GM21381 (cell line): ENCODE data around the gene CPHXL2.

Source experiments
- ATAC-seq: cut with Tn5 transposase; IDR thresholded peaks from one replicate; pipeline ENCODE4 v1.9.1; 2021; ENCODE audit warnings: mild to moderate bottlenecking, moderate library complexity; ENCODE audit not compliant: unreplicated experiment

CPHXL2 gene

GRCh38 chr16:75676909-75677308 is at the start of gene CPHXL2:
Gene CPHXL2, minus strand, starts transcription at chr16:75677009. Its CDS starts 10 bp downstream, at chr16:75676999.
- ATAC-seq, result no peak

- ATAC-seq, result no peak
Observed at GRCh38 chr16:75726390-75726789, 49.6 kb upstream of the CPHXL2 start, which contains the start of gene CPHXL. Gene CPHXL, minus strand, starts transcription at chr16:75726490. Its CDS starts 48 bp downstream, at chr16:75726442.

GRCh38 chr16:75718452-75718851 is 41.6 kb upstream of the CPHXL2 start:
- no peak for ATAC-seq

GRCh38 chr16:75714661-75715060 is 37.9 kb upstream of the CPHXL2 start:
- ATAC-seq, result no peak

GRCh38 chr16:75710344-75710743 is 33.5 kb upstream of the CPHXL2 start:
- ATAC-seq, result no peak

- ATAC-seq, result no peak
Observed at GRCh38 chr16:75703306-75703705, 26.5 kb upstream of the CPHXL2 start.

GRCh38 chr16:75702242-75702641 is 25.4 kb upstream of the CPHXL2 start:
- no peak for ATAC-seq

GRCh38 chr16:75701361-75701760 is 24.6 kb upstream of the CPHXL2 start, which contains the start of gene DUXB:
Gene DUXB, minus strand, starts transcription at chr16:75701461. Its CDS starts 43 bp downstream, at chr16:75701418.
- ATAC-seq, result no peak

- no peak for ATAC-seq
Observed at GRCh38 chr16:75697571-75697970, 20.8 kb upstream of the CPHXL2 start.

GRCh38 chr16:75695708-75696107 is 18.9 kb upstream of the CPHXL2 start:
- ATAC-seq, result no peak

GRCh38 chr16:75687361-75687760 is 10.6 kb upstream of the CPHXL2 start:
- no peak for ATAC-seq

- ATAC-seq, result no peak
Observed at GRCh38 chr16:75682308-75682707, 5.5 kb upstream of the CPHXL2 start.

GRCh38 chr16:75679366-75679765 is 2.6 kb upstream of the CPHXL2 start:
- no peak for ATAC-seq

- no peak for ATAC-seq
Observed at GRCh38 chr16:75667503-75667902, 9.3 kb downstream of the CPHXL2 start.

GRCh38 chr16:75660726-75661302 is 16.0 kb downstream of the CPHXL2 start:
- ATAC-seq, result no peak

- no peak for ATAC-seq
Observed at GRCh38 chr16:75660321-75660720, 16.5 kb downstream of the CPHXL2 start.

- ATAC-seq, result no peak
Observed at GRCh38 chr16:75658175-75658574, 18.6 kb downstream of the CPHXL2 start.

- ATAC-seq, result no peak
Observed at GRCh38 chr16:75653922-75654321, 22.9 kb downstream of the CPHXL2 start.

- peak; percentile 33 for ATAC-seq
Observed at GRCh38 chr16:75648265-75649076, 28.3 kb downstream of the CPHXL2 start.

GRCh38 chr16:75647492-75648264 is 29.1 kb downstream of the CPHXL2 start, which contains the start of the genes KARS1 and TERF2IP:
Gene KARS1, minus strand, starts transcription at chr16:75647665. Its CDS starts 26 bp downstream, at chr16:75647639.
Gene TERF2IP, plus strand, starts transcription at chr16:75647773. Its CDS starts 110 bp downstream, at chr16:75647883.
- ATAC-seq, result peak; percentile 88

GRCh38 chr16:75647112-75647491 is 29.7 kb downstream of the CPHXL2 start:
- ATAC-seq, result peak; percentile 18
